ENCODE data around the gene UBTF. TPM values are rescaled to one million over a fixed set of nuclear protein-coding genes. Genes with fewer than 3 reads are reported as not detected.

Gene UBTF
- total and polyA plus RNA-seq, 2 donors (not counting 1 experiment from before 2014, with no cell fraction given), result 43.1 to 179 TPM

DNA sequence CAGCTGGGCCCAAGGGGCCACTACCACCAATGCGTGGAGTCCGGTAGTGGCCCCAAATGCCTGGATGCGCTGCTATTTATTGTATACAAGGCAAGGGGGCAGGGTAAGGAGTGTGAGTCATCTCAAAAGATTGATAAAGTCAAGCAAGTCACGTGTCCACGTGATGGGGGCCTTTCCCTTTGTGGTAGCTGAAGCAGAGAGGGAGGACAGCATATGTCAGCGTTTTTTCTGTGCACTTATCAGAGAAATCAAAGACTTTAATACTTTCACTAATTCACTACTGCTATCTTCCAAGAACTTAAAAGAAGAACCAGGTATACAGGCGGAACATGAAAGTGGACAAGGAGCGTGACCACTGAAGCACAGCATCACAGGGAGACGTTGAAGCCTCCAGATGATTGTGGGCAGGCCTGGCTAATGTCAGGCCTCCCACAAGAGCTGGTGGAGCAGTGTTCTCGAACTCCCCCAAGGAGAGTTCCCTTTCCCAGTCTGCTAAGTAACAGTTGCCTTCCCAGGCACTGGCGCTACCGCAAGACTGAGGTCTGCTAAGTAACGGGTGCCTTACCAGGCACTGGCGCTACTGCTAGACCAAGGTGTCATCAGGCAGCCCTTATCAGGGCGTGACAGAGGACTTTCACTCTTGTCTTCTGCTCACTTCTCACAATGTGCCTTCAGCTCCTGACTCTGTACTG lies 59.8 kb downstream of the UBTF start:
- TF ChIP-seq, protein P1, sequence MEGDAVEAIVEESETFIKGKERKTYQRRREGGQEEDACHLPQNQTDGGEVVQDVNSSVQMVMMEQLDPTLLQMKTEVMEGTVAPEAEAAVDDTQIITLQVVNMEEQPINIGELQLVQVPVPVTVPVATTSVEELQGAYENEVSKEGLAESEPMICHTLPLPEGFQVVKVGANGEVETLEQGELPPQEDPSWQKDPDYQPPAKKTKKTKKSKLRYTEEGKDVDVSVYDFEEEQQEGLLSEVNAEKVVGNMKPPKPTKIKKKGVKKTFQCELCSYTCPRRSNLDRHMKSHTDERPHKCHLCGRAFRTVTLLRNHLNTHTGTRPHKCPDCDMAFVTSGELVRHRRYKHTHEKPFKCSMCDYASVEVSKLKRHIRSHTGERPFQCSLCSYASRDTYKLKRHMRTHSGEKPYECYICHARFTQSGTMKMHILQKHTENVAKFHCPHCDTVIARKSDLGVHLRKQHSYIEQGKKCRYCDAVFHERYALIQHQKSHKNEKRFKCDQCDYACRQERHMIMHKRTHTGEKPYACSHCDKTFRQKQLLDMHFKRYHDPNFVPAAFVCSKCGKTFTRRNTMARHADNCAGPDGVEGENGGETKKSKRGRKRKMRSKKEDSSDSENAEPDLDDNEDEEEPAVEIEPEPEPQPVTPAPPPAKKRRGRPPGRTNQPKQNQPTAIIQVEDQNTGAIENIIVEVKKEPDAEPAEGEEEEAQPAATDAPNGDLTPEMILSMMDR (IDR thresholded peaks at IDR 0.05), result no peak
- no peak for TF ChIP-seq EZH2 (IDR thresholded peaks at IDR 0.05; ENCODE audit: borderline replicate concordance, insufficient read depth, low read depth, low read length, poor library complexity, severe bottlenecking)
- Mint-ChIP-seq H3K9me3 (ENCODE audit: insufficient read depth) (no peaks in the 10 kb centered on the region), H3K27ac (no peak overlapping the region), H3K4me3 (no peak overlapping the region), H3K27me3 (no peaks in the 10 kb centered on the region), H3K4me1 (no peaks in the 10 kb centered on the region)
- H3K9me3 ChIP-seq (ENCODE audit: control extremely low read depth in 1 of 3, control insufficient read depth in 2 of 3, insufficient read depth in 1 of 3, low read length in 2 of 3), result no peaks in the 10 kb centered on the region
- ATAC-seq (ENCODE audit: low read depth) (no peak), DNase-seq (no peak)
- no peaks in the 10 kb centered on the region for H3K36me3 ChIP-seq (replicated peaks in 1 of 2; ENCODE audit: control extremely low read depth in 1 of 2, control insufficient read depth in 1 of 2, extremely low read depth in 1 of 2, insufficient read depth in 2 of 2, low read length in 1 of 2)
- no peak overlapping the region for H3K4me3 ChIP-seq (ENCODE audit: control extremely low read depth in 1 of 5, extremely low read depth in 1 of 5, insufficient read depth in 1 of 5, low read depth in 2 of 5, low read length in 4 of 5)
- CTCF ChIA-PET, result interaction anchor here (0.5 to 2.8 kb wide), 3 partner anchors 9 to 181 kb away, joined by 3 to 7 read pairs (median 4); no protein-coding TSS in a partner anchor
- H3K27ac ChIP-seq (ENCODE audit: low read length in 2 of 2), result no peak overlapping the region
- H3K4me2 ChIP-seq (replicated peaks; ENCODE audit: low read depth, low read length, poor library complexity, severe bottlenecking), result no peak overlapping the region
- H3K9ac ChIP-seq (ENCODE audit: low read length), result no peak overlapping the region
- WGBS (ENCODE audit: insufficient coverage), result 86% methylated on average over 15 of the region's 15 CpGs
- intact Hi-C loops (cut with micrococcal nuclease), result no loop called here
- no peaks in the 10 kb centered on the region for H4K20me1 ChIP-seq (ENCODE audit: control insufficient read depth, insufficient read depth, low read length, poor library complexity, severe bottlenecking)
- POLR2A ChIA-PET, result no interaction called here
- no peak overlapping the region for H2AFZ ChIP-seq (ENCODE audit: insufficient read depth, low read depth, low read length, poor library complexity, severe bottlenecking)
- H3K27me3 ChIP-seq (replicated peaks in 1 of 4; ENCODE audit: control extremely low read depth in 1 of 4, control insufficient read depth in 3 of 4, insufficient read depth in 4 of 4, low read length in 3 of 4), result no peaks in the 10 kb centered on the region
- no peaks in the 10 kb centered on the region for H3K4me1 ChIP-seq (ENCODE audit: control insufficient read depth in 2 of 2, insufficient read depth in 2 of 2, low read length in 2 of 2)
- no peaks in the 10 kb centered on the region for H3K79me2 ChIP-seq (ENCODE audit: control insufficient read depth, insufficient read depth, low read length)

DNA sequence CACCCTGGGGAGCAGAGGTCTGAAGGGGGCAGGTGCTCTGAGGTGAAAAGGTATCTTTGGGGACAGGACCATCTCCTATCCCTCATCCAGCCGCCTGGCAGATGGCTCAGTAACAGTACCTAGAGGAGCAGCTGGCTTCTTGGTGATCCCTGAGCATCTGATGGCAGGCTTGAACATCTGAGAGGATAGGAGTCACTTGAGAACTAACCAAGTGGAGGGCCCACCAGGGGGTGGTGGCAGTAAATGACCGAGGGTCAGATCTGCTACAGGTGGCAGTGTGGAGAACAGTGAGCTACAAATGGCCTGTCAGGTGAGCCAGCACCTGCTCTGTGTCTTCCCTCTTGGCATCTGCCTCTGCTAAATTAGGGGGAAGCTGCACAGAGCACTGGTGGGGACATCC lies 64.0 kb downstream of the UBTF start:
- Histone ChIP-seq H4K20me1 (ENCODE audit: control insufficient read depth, insufficient read depth, low read length, poor library complexity, severe bottlenecking) (no peaks in the 10 kb centered on the region), H3K27me3 (replicated peaks in 1 of 4; ENCODE audit: control extremely low read depth in 1 of 4, control insufficient read depth in 3 of 4, insufficient read depth in 4 of 4, low read length in 3 of 4) (no peaks in the 10 kb centered on the region), H3K4me3 (ENCODE audit: control extremely low read depth in 1 of 5, extremely low read depth in 1 of 5, insufficient read depth in 1 of 5, low read depth in 2 of 5, low read length in 4 of 5) (no peak overlapping the region), H3K9me3 (ENCODE audit: control extremely low read depth in 1 of 3, control insufficient read depth in 2 of 3, insufficient read depth in 1 of 3, low read length in 2 of 3) (no peaks in the 10 kb centered on the region), H3K27ac (ENCODE audit: low read length in 2 of 2) (no peak overlapping the region), H3K79me2 (ENCODE audit: control insufficient read depth, insufficient read depth, low read length) (no peaks in the 10 kb centered on the region), H2AFZ (ENCODE audit: insufficient read depth, low read depth, low read length, poor library complexity, severe bottlenecking) (no peak overlapping the region), H3K9ac (ENCODE audit: low read length) (no peak overlapping the region), H3K4me2 (replicated peaks; ENCODE audit: low read depth, low read length, poor library complexity, severe bottlenecking) (no peak overlapping the region), H3K36me3 (replicated peaks in 1 of 2; ENCODE audit: control extremely low read depth in 1 of 2, control insufficient read depth in 1 of 2, extremely low read depth in 1 of 2, insufficient read depth in 2 of 2, low read length in 1 of 2) (no peaks in the 10 kb centered on the region), H3K4me1 (ENCODE audit: control insufficient read depth in 2 of 2, insufficient read depth in 2 of 2, low read length in 2 of 2) (no peaks in the 10 kb centered on the region)
- Mint-ChIP-seq H3K27me3 (no peaks in the 10 kb centered on the region), H3K4me1 (no peaks in the 10 kb centered on the region), H3K9me3 (ENCODE audit: insufficient read depth) (no peaks in the 10 kb centered on the region), H3K4me3 (no peak overlapping the region), H3K27ac (no peak overlapping the region)
- POLR2A ChIA-PET, result interaction anchor here (0.7 kb wide), 1 partner anchor 757 kb away, joined by 3 read pairs; no protein-coding TSS in a partner anchor
- no peak for DNase-seq
- no peak for ATAC-seq (ENCODE audit: low read depth)
- TF ChIP-seq, protein P1 (IDR thresholded peaks at IDR 0.05), result no peak
- TF ChIP-seq EZH2 (IDR thresholded peaks at IDR 0.05; ENCODE audit: borderline replicate concordance, insufficient read depth, low read depth, low read length, poor library complexity, severe bottlenecking), result no peak
- 89% methylated on average over 1 of the region's 2 CpGs for whole genome bisulfite sequencing (ENCODE audit: insufficient coverage)
- intact Hi-C loops (cut with micrococcal nuclease), result no loop called here
- CTCF ChIA-PET, result interaction anchor here (0.9 kb wide), 1 partner anchor 8 kb away, joined by 3 read pairs; no protein-coding TSS in a partner anchor

All from B cell (primary cell).